Activated T-helper 2 cell treated with anti-CD3 and anti-CD28 coated beads, Interferon-gamma antibody, Interleukin-2, Interleukin-4, amounts not matched to agents 10 μg/mL and 5 μg/mL and 100 μg/mL, durations not matched to agents 14 hours and 24 hours and 36 hours (primary cell): Measurements from ENCODE around the gene PAX8. TPM values are rescaled to one million over a fixed set of nuclear protein-coding genes. Genes with fewer than 3 reads are reported as not detected.
"Not testable (repeated sequence)": the region's sequence is repeated elsewhere in the genome, so short reads cannot be mapped to it uniquely, and the experiment has no call there.

ENCODE experiments used
- DNase-seq: peaks from one replicate; pipeline ENCODE4 v3.0.0; 2021; ENCODE audit warnings: low spot score
- H3K27ac Mint-ChIP-seq: one replicate; pipeline ENCODE4 v1.8.0; 2021; ENCODE audit warnings: mixed read lengths
- H3K27me3 Mint-ChIP-seq: one replicate; pipeline ENCODE4 v1.8.0; 2021; ENCODE audit warnings: low read depth, mixed read lengths
- H3K36me3 Mint-ChIP-seq: one replicate; pipeline ENCODE4 v1.8.0; 2021; ENCODE audit warnings: low read depth, mixed read lengths
- H3K4me1 Mint-ChIP-seq: one replicate; pipeline ENCODE4 v1.8.0; 2021; ENCODE audit warnings: low read depth, mixed read lengths
- H3K4me3 Mint-ChIP-seq: one replicate; pipeline ENCODE4 v1.8.0; 2021; ENCODE audit warnings: low read depth, mild to moderate bottlenecking, moderate library complexity, mixed read lengths
- H3K9me3 Mint-ChIP-seq: one replicate; pipeline ENCODE4 v1.8.0; 2021; ENCODE audit warnings: mixed read lengths
- intact Hi-C: fragments of 100-400 bp; cut with micrococcal nuclease; formaldehyde crosslinking; loops from one replicate; pipeline ENCODE4 v1.15.1; 2023
- total RNA-seq: library from RNA; stranded (reverse); gene quantifications from 2 replicates; pipeline ENCODE4 v1.2.3, GENCODE V29; 2022

The PAX8 gene
- total RNA-seq, result 0.76 and 0.84 TPM in 2 replicates

DNA sequence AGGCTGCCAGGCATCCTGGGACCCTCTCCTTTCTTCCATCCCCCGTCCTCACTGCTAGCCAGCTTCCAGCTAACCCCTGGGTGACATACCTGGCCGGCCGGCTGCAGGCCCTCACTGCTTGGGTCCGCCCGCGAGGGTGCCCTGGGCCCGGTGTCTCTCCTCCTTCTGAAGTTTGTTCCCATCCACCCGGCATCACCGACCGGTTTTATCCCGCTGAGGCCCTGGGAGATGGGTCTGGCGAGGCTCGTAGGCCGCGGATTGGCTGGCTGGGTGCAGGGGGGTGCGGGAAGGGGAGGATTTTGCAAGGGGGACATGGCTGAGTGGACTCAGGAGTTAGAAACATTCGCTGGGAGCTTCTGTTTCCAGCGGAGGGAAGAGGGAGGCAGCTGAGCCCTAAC is at the start of gene PAX8:
Gene PAX8, minus strand, starts transcription at position 180 of the 398 bp plus-strand sequence. CDS start 527 bp downstream, outside the sequence.
- Mint-ChIP-seq H3K9me3 (no peaks in the 10 kb centered on the region), H3K4me1 (peaks cover 5% of the 10 kb centered on the region), H3K4me3 (no peak within 1 kb of the TSS), H3K27ac (no peak within 1 kb of the TSS), H3K27me3 (peaks cover 68% of the 10 kb centered on the region), H3K36me3 (no peaks in the 10 kb centered on the region)
- intact Hi-C loops, result loop anchor here (10.0 kb wide), 1 partner anchor 226 kb away; no protein-coding TSS in a partner anchor
- DNase-seq, result no peak

DNA sequence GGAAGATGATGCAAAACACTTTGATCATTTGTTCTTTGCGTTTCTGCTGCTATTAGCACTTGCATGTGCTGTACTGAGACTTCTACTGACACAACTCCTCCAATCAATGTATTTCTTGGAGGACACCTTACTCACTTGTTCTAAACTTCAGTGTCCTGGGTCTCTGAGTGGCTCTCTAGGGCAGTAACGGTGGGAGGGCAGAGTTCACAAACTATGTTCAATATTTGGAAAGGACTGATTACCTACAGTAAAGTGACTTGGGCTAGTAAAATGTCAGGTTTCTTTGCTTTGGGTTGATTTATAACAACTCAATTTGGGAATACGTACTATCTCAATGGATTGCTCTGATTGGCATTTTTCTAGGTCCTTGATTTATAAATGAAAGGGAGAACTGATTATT is 49.3 kb upstream of the PAX8 start:
- Mint-ChIP-seq H3K36me3 (no peaks in the 10 kb centered on the region), H3K4me1 (peaks cover 17% of the 10 kb centered on the region), H3K9me3 (no peaks in the 10 kb centered on the region), H3K4me3 (no peak overlapping the region), H3K27me3 (peaks cover 4% of the 10 kb centered on the region), H3K27ac (no peak overlapping the region)
- intact Hi-C loops, result no loop called here
- DNase-seq, result no peak

DNA sequence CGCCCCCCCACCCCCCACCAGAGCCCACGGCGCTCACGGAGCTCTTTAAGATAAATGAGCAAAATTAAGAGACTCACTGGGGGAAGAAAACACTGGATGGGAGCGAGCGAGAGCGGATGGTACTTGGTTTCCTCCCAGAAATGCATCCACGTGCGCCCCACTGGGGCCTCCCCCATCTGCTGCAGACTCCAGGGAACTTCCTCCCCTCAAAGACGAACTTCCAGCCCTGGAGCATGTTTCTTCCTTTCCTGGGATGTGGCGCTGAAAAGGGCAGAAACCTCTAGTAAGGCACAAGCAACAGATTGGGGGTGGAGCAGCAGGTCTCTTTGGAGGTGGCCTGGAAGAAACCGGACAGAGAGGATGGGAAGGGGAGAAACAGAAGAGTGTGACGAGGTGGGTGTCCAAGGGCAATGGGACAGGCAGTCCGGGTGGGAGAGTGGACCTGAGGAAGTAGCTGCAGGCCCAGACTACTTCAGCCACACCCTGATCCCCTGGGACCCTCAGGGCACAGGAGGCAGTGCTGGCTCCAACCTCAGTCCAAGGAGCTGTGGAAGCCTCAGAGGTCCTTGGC is 46.5 kb upstream of the PAX8 start:
- Mint-ChIP-seq H3K4me3 (peak overlapping the region; percentile 52), H3K27me3 (peaks cover 21% of the 10 kb centered on the region), H3K4me1 (peaks cover 17% of the 10 kb centered on the region)
- intact Hi-C loops, H3K36me3 Mint-ChIP-seq, H3K9me3 Mint-ChIP-seq, DNase-seq, H3K27ac Mint-ChIP-seq: not testable (repeated sequence)

DNA sequence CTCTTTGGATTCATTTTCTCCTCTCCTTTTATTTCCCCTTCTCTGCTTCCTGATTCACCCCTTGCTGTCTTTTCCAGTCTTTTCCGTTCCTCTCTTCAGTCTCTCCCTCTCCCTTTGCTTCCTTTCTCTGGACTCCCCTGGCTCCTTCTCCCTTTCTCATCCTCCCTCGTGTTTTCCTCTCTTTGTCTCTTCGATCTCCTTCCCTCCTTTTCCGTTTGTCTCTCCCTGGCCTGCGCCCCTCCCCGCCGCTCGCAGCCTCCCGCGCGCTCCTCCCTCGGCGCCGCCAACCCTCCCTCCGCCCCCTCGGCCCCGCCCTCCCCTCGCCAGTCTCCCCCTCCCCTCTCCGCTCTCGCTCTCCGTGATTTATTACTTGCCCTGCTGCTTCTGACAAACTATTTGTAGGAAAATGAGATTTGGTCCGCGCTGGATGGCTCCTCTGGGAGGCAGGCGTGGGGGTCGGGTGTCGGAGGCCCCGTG is 46.0 kb upstream of the PAX8 start:
- intact Hi-C loops, result no loop called here
- Mint-ChIP-seq H3K9me3 (no peaks in the 10 kb centered on the region), H3K27ac (no peak overlapping the region)

DNA sequence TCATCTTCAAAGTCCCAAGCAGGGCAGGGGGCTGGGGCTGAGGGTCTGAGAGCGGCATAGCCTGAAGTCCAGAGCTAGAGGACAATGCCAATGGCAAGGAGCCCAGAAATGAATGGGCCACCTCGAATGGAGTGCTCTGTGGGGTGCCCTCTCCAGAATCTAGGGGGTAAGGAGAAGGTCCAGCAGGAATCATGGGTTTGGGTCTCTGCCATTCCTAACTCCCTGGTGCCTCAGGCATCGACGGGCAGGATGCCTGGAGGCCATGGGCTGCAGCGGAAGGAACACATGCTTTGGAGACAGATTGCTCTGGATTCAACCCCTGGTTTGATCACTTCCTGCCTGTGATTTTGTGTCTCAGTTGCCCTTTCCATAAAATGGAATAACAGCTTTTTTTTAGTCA is 44.4 kb upstream of the PAX8 start:
- H3K27ac Mint-ChIP-seq, intact Hi-C loops, H3K4me1 Mint-ChIP-seq, H3K9me3 Mint-ChIP-seq, H3K36me3 Mint-ChIP-seq, DNase-seq, H3K4me3 Mint-ChIP-seq: not testable (repeated sequence)
- H3K27me3 Mint-ChIP-seq, result peaks cover 25% of the 10 kb centered on the region

More for the DNA sequence above, 46.0 kb upstream of the PAX8 start:
- H3K4me1 Mint-ChIP-seq, result peaks cover 14% of the 10 kb centered on the region
- peak overlapping the region; percentile 67 for H3K4me3 Mint-ChIP-seq
- peaks cover 21% of the 10 kb centered on the region for H3K27me3 Mint-ChIP-seq
- peak; percentile 16 for DNase-seq
- H3K36me3 Mint-ChIP-seq, result no peaks in the 10 kb centered on the region

DNA sequence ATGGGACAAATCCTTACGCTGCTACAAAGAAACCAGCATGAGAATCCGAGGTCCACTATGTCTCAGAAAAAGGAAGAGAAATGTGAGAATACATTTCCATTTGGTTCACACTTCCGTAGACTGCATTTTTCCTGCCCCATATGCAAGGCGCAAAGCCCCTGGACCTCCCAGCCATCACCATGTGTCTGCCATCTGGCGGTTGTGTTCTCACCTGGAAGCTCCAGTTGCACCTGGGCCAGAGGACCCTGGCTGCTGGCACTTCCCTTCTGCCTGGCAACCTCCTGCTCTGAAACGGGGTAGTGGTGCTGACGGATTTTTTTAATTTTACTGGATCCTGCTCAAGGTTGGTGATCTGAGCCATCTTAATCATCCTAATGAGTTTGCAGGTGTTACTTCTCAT is 41.4 kb upstream of the PAX8 start:
- intact Hi-C loops, H3K9me3 Mint-ChIP-seq, H3K27ac Mint-ChIP-seq, H3K4me1 Mint-ChIP-seq, DNase-seq, H3K36me3 Mint-ChIP-seq, H3K4me3 Mint-ChIP-seq: not testable (repeated sequence)
- H3K27me3 Mint-ChIP-seq, result peaks cover 41% of the 10 kb centered on the region

DNA sequence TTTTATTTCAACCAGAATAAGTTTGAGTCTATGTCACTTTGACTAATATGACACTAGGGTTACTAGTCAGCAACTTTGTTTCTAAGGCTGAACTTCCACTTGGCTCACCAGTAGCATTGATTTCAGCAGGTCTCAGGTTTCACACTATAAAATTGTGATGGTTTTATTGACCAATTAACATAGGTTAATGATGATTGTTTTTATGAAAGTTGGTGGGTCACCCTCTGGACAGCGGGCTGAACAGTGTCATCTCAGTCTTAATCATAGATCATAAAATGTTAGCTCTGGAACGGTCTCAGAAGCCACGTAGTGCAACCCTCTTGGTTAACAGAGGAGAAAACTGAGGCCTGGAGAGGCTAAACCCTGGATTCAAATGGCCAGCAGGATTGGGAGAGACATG is 40.2 kb upstream of the PAX8 start:
- H3K9me3 Mint-ChIP-seq, H3K27ac Mint-ChIP-seq, intact Hi-C loops, H3K4me3 Mint-ChIP-seq, H3K36me3 Mint-ChIP-seq, DNase-seq, H3K4me1 Mint-ChIP-seq: not testable (repeated sequence)
- H3K27me3 Mint-ChIP-seq, result peaks cover 39% of the 10 kb centered on the region

DNA sequence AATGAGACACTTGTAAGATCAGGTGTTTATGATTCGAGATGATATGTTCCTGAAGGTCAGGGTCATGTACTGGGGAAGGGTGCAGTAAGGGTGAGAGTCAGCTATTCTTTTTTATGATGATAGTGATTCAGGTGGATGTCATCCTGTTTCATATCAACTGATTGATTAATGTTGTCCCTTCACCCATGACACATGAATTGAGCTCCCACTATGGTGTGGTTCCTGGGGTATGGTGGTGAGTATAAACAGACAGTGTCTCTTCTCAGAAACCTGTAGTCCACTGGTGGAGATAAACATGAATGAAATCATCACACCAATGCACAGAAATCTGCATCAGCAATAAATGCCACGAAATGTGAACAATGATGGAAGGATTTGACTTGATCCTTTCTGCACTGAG is 37.4 kb upstream of the PAX8 start:
- intact Hi-C loops, result no loop called here
- Mint-ChIP-seq H3K4me1 (no peaks in the 10 kb centered on the region), H3K4me3 (no peak overlapping the region), H3K27ac (no peak overlapping the region), H3K36me3 (no peaks in the 10 kb centered on the region), H3K27me3 (peaks cover 35% of the 10 kb centered on the region), H3K9me3 (no peaks in the 10 kb centered on the region)
- DNase-seq, result no peak

DNA sequence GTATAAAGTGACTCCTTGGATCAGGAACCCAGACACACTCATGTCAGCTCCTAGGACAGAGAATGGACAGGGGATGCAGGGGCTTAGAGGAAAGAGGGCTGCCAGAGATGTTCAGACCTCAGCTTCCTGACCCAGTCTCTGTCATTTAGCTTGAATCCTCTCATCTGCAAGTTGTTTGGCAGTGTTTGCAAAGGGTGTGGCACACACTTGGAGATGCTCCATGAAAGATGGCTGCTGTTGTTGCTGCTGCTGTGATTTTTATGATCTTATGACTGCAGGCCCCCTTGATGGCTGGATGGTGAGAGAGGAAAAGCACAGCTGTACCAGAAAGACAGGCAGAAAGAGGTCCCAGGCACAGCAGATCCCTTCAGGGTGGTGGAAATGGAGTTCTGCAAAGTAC is 35.9 kb upstream of the PAX8 start:
- DNase-seq, H3K9me3 Mint-ChIP-seq, H3K36me3 Mint-ChIP-seq, intact Hi-C loops, H3K4me1 Mint-ChIP-seq, H3K27ac Mint-ChIP-seq, H3K4me3 Mint-ChIP-seq: not testable (repeated sequence)
- H3K27me3 Mint-ChIP-seq, result peaks cover 32% of the 10 kb centered on the region

DNA sequence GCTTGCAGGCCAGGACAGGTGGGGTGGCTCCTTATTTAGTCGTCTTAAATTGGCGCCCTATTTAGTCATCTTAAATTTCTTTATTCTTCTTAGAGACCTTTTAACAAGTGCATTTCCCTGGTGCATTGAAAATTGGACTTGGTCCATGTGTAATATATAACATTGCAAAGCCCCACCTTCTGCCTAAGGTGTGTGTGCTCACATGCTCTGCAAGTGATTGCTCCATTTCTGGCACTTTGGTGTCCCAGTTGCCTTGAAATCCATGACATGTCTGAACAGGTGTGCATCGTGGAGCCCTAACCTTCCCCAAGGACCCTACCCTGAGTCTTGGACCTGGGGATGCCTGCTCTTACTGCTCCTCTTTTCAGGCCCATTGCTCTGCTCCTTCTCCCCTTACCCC is 35.5 kb upstream of the PAX8 start:
- H3K4me1 Mint-ChIP-seq, H3K36me3 Mint-ChIP-seq, H3K9me3 Mint-ChIP-seq, H3K4me3 Mint-ChIP-seq, H3K27ac Mint-ChIP-seq, DNase-seq, intact Hi-C loops: not testable (repeated sequence)
- H3K27me3 Mint-ChIP-seq, result peaks cover 35% of the 10 kb centered on the region

DNA sequence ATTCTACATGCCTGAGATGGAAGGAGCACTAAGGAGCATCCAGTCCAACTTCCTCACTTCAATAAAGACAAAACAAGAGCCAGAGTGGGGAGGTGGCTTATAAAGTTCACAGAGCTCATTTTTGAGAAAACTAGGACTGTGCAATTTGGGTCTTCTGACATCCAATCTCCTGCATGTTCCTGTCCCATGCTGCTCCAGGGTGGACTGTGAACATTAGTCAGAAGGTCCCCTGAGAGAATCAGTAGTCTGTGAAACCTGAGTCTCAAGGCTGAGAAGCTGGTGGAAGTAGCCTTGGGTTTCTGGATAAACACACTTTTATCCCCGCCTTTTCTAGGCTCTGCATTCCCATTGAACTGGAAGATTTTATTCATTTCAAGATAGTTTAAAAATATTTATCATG is 33.1 kb upstream of the PAX8 start:
- intact Hi-C loops, H3K9me3 Mint-ChIP-seq, H3K4me3 Mint-ChIP-seq, H3K27ac Mint-ChIP-seq, H3K4me1 Mint-ChIP-seq, H3K36me3 Mint-ChIP-seq, DNase-seq: not testable (repeated sequence)
- H3K27me3 Mint-ChIP-seq, result peaks cover 40% of the 10 kb centered on the region

DNA sequence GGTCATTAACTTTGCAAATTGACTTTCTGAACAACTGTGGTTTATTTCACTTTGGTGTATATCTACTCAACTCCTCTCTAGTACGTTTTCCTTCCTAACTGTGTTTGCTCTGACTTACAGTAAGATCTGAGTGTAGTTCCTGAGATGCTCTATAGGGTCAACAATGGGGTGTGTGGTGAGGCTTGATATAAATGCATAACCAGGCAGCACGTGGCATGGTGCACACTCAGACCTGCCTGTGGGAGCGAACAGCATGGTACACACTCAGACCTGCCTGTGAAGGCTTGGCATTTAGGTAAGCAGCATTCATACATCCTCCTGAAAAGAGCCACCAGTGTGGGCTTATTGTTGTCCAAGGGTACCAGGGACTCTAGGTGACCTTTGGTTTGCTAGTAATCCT is 32.5 kb upstream of the PAX8 start:
- intact Hi-C loops, H3K27ac Mint-ChIP-seq, H3K36me3 Mint-ChIP-seq, H3K4me1 Mint-ChIP-seq, DNase-seq, H3K4me3 Mint-ChIP-seq, H3K9me3 Mint-ChIP-seq: not testable (repeated sequence)
- H3K27me3 Mint-ChIP-seq, result peaks cover 40% of the 10 kb centered on the region

DNA sequence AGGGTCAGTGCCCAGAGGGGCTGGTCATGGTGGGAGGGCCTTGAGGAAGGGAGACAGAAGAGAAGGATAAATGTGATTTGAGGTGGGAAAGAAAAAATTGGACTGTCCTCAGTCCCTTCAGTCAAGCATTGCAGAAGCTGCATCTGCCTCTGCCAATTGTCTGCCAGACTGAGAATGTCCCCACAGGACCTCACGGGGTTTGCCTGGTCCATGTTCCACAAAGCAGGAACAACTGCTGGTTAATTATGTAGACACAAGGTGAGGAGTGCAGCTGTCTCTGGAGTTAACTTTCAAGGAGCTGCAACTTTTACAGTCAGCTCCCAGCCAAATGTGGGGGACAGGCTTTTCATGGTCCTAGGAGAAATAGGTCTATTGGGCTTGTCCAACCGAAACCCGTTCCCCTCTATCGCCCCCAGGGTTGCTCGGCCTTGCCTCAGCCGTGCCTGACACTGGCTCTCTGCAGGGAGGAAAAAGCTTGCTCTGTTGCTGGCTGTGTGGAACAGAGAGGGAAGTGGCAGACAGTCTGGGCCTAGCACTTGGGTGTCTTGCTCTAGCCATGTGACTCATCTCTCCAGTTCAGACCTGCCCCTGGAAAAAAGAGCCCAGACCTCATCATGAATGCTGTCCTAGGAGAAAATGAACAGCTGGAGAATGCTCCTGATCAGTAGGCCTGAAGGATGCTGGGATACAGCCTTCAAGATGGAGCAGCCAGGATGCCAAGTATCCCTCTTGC is 31.1 kb upstream of the PAX8 start:
- no peaks in the 10 kb centered on the region for H3K9me3 Mint-ChIP-seq
- H3K4me1 Mint-ChIP-seq, result no peaks in the 10 kb centered on the region
- no peaks in the 10 kb centered on the region for H3K36me3 Mint-ChIP-seq
- no peak for DNase-seq
- intact Hi-C loops, result no loop called here
- H3K27me3 Mint-ChIP-seq, result peaks cover 30% of the 10 kb centered on the region
- no peak overlapping the region for H3K27ac Mint-ChIP-seq
- no peak overlapping the region for H3K4me3 Mint-ChIP-seq
